ENCODE results near the gene WAPL.

GRCh38 chr10:86500846-86501245 is 20.7 kb downstream of the WAPL start:
- TF ChIP-seq, protein P1, sequence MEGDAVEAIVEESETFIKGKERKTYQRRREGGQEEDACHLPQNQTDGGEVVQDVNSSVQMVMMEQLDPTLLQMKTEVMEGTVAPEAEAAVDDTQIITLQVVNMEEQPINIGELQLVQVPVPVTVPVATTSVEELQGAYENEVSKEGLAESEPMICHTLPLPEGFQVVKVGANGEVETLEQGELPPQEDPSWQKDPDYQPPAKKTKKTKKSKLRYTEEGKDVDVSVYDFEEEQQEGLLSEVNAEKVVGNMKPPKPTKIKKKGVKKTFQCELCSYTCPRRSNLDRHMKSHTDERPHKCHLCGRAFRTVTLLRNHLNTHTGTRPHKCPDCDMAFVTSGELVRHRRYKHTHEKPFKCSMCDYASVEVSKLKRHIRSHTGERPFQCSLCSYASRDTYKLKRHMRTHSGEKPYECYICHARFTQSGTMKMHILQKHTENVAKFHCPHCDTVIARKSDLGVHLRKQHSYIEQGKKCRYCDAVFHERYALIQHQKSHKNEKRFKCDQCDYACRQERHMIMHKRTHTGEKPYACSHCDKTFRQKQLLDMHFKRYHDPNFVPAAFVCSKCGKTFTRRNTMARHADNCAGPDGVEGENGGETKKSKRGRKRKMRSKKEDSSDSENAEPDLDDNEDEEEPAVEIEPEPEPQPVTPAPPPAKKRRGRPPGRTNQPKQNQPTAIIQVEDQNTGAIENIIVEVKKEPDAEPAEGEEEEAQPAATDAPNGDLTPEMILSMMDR (IDR thresholded peaks at IDR 0.05; ENCODE audit: low read length), result no peak
- TF ChIP-seq EZH2phosphoT487 (IDR thresholded peaks at IDR 0.05; ENCODE audit: low read length), result no peak

All from MM.1S (cell line).